HG02610 (cell line): ENCODE results near the gene PEX26.
"Not testable (repeated sequence)": the region's sequence is repeated elsewhere in the genome, so short reads cannot be mapped to it uniquely, and the experiment has no call there.

Experiments
- ATAC-seq: cut with Tn5 transposase; IDR thresholded peaks from one replicate; pipeline ENCODE4 v1.9.1; 2021; ENCODE audit warnings: mild to moderate bottlenecking, moderate library complexity; ENCODE audit not compliant: unreplicated experiment

Gene PEX26

GRCh38 chr22:18115906-18116371 lies 38.1 kb downstream of the PEX26 start:
- ATAC-seq, result no peak

DNA sequence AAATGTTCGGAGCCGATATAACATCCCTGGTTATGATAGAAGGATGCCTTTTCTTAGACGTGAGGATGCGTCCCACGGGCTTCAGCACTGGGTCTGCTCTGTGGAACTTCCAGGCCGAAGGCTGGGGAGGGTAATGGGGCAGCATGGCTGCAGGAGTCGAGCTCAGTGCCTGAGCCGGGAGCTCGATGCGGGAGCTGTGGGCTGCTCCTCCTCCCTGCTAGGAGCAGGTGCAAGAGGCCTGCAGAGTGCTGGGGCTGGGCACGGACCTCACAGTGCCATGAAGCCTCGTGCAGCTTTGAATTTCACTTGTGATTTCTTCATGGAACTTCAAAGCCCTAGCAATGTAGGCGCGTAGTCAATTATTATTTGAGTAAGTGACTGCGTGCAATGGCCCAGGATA lies 38.8 kb downstream of the PEX26 start:
- no peak for ATAC-seq

DNA sequence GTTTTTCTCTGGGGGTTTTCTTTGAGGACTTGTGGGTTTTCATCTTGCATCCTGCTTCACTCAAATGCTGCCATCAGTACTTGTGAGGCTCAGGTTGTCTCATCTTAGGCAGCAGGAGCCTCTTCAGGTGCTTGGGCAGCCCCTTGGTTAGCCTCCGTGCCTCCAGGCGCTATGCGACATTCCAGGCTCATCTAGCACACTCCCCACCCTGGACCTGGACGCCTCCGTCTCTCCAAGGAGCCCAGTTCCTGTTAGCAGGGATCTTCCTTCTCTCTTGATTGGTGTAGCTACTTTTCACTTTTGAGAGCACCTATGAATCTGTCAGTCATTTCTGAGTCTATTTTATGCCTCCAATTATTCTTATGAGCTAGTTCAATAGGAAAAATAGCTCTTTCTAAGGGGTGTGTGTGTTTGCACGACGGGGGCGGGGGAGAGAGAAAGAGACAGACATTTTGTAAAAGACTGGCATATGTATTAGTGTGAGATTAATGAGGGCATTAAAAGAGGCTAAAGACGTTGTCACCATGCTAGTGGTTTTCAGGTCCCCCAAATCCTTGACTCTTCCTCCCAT lies 40.6 kb downstream of the PEX26 start:
- no peak for ATAC-seq

DNA sequence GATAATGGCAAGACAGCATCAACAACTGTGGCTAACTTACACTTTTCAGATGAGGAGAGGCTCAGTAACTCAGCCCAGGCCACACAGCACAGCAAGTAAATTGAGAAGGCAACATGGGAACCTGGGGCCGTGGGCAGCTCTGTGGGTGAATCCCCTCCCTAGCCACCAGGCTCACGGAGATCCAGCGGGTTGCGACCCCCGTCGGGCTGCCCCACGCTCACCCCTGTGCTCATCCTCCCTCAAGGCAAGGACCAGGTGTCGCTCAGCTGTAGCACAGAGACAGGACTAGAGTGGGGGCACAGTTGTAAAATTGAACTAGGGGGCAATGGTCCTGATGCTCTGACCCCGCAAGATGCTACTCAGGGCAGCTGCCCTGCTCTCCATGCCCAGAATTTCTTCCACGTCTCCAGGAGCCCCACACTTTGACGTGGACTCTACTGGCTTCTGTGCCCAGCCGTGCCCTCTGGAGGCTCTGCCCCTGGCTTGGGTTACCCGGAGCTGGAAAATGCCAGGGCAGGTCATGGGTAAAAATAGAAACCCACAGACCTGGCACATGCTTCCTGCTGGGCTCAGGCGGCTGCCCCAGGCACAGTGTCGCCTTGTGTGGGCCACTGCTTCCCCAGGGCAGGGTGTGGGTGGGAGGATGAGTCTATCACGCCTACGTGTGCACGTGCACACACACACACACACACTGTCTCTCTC lies 41.8 kb downstream of the PEX26 start:
- ATAC-seq, result no peak

GRCh38 chr22:18120857-18121256 lies 43.1 kb downstream of the PEX26 start:
- no peak for ATAC-seq

- no peak for ATAC-seq
These were observed 43.7 kb downstream of the PEX26 start for GRCh38 chr22:18121506-18121905.

DNA sequence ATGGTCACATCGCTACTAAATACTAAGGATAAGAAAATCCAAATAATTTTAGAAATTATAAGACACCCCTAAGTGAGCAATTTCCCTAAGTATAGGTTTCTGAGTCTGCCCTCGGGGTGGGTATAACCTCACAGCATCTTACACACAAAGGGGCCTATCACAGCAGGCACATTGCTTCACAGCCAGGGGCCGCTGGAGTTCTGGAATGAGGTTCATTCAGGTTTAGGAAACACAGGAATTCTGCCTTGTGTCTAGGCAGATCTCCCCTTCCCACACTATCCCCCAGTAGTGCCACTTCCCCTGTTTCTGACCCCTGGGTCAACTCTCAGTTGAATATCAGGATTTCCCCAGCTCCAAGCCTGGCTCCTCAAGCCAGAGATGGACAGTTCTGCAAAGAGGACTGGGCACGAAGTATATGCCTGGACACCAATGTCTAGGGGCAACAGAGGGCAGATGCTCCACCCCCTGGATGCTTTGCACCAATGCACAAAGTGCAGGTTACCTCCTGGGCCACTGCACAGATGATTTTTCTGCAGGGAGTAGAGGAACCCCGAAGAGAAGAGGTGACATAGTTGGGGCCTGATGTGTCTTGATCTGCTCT lies 44.3 kb downstream of the PEX26 start:
- ATAC-seq, result no peak

GRCh38 chr22:18123476-18124025 lies 45.8 kb downstream of the PEX26 start:
- not testable (repeated sequence) for ATAC-seq

DNA sequence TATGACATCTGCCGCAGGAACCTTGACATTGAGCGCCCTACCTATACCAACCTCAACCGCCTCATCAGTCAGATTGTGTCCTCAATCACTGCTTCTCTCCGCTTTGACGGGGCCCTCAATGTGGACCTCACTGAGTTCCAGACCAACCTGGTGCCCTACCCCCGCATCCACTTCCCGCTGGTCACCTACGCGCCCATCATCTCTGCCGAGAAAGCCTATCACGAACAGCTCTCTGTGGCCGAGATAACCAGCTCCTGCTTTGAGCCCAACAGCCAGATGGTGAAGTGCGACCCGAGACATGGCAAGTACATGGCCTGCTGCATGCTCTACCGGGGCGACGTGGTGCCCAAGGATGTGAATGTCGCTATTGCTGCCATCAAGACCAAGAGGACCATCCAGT lies 48.8 kb downstream of the PEX26 start:
- ATAC-seq, result no peak

DNA sequence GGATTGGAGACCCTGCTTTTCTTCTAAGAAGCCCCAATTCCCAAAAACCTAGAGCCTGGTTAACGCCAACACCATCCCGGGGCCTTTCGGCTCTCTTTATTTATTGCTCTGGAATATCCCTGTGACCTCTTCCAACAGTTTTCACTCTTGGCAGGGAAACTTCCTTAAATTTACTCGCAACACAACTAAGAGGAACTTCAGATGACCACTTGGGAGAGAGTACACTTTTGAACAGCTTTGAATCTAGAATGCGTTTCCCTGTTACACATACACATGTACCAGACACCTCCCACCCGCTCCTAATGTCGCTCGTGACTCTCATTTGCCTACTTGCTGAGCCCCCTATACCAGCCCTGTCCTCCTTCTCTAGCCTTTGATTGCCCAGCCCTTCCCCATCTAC lies 52.2 kb downstream of the PEX26 start:
- no peak for ATAC-seq

DNA sequence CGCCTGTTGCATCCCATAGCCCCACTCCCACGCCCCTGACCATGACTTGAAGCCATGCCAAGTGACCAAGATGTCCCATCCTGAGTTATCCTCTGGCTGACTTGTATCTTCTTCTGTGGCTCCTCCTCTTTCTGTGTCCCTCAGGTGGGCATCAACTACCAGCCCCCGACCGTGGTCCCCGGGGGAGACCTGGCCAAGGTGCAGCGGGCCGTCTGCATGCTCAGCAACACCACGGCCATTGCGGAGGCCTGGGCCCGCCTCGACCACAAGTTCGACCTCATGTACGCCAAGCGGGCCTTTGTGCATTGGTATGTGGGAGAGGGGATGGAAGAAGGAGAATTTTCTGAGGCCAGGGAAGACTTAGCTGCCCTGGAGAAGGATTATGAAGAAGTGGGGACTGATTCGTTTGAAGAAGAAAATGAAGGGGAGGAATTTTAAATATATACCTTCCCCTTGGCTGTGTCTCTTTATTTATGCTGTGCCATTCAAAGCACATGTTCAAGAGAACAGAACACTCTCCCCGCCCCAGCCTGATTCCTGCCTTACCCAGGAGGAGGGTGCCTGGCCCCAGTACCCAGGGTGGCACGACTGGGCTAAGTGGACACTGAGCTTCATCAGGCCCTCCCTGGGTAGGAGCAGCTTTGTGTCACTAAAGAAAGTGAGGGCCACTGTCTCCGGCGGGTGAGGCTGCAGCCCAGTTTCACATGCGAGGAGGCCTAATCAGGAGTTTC lies 53.1 kb downstream of the PEX26 start:
- ATAC-seq, result no peak

DNA sequence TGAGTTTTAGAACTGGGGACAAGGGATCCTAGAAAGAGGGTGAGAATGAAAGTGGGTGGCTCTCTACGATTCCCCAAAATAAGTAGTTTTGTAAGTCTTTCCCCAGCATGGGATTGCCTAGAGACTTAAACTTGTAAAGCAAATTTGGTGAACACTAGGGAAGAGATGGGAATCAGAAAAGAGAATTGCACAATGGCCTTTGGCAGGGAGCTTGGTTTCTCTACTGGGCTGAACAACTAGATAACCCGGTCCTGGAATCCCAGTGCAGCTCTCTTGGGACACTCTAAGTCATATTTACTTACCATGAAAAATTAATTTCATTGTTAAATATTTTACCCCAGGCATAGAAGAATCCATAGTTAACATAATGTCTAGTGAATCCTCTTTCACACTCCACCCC lies 55.7 kb downstream of the PEX26 start:
- ATAC-seq, result no peak

DNA sequence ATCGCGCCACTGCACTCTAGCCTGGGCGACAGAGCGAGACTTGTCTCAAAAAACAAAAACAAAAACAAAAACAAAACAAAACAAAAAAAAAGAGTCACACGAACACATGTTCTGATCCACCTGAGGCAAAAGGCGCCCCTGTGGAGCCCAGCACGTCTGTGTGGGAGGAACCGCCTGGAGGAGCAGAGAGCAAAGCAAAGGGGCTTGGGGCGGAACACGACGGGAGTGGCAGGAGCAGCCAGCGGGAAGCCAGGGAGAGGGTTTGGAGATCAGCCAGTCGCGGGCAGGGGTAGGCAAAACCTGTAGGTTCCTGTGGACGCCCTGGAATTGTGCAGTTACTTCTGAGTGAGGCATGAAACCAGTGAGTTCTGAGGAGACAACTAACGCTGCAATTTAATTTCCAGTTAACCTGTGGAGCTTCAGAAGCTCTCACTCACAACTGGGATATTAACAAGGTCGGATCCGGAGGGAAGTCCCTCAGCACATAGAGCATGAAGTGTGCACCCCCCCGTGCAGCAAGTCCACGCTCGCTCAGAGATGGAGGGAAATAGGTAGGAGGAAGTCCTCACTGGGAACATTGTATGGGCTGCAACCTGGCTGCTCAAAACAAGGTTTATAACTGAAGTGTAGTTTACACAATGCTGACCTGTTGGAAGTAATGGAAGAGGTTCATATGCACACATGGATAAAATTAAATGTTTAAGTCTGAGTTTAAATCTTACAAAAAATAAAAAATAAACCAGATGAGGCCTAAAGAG lies 59.0 kb downstream of the PEX26 start:
- no peak for ATAC-seq

GRCh38 chr22:18141004-18141403 lies 63.2 kb downstream of the PEX26 start:
- not testable (repeated sequence) for ATAC-seq

DNA sequence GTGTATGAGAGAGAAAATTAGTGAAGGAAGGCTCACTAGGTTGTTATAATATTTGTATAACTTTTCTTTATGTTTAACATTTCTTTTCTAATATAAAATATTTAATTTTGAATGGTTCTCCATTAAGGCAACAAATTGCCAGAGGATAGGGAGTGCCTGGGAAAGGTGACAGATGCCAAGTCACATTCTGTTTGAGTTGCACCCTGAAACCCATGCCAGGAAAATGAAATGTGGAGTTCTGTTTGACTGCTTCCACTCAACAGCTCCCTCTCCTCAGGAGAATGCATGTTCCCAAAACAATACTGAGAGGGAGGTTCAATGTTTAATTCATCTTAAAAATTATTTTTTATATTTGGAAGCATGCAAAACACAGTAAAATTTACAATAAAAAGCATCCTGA lies 66.3 kb downstream of the PEX26 start:
- no peak for ATAC-seq

GRCh38 chr22:18145676-18146388 lies 68.0 kb downstream of the PEX26 start:
- ATAC-seq, result no peak

DNA sequence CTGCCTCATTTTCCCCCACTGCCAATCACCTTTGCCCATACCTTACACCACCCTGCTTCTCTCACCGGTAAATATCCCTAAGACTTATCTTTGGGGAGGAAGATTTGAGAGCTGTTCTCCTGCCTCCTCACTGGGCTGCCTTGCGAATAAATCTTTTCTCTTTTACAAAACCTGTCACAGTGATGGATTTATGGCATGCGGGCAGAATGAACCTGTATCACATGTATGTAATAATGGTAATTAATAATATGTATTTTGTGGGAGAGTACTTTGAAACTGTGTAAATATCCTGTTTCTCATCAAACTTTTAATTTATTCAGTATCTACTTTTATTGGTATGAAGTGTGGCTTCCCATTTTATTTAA lies 68.6 kb downstream of the PEX26 start:
- no peak for ATAC-seq

DNA sequence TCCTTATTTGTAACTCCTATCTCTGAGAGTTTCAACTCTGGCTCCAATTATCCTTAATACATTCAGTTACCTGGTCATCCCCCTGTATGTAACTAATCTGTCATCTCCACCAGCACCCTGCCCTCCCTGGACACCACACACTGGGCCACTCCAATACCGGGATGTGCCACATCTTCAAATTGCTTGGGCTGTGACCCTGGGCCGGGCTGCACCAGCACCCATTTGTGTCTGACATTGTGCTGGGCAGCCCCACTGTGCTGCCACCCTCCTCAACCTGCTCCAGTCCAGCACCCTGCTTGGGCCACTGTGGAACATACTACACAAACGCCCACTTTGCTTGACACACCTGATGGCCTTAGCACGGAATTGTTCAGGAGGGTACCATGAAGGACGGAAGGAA lies 70.0 kb downstream of the PEX26 start:
- no peak for ATAC-seq

DNA sequence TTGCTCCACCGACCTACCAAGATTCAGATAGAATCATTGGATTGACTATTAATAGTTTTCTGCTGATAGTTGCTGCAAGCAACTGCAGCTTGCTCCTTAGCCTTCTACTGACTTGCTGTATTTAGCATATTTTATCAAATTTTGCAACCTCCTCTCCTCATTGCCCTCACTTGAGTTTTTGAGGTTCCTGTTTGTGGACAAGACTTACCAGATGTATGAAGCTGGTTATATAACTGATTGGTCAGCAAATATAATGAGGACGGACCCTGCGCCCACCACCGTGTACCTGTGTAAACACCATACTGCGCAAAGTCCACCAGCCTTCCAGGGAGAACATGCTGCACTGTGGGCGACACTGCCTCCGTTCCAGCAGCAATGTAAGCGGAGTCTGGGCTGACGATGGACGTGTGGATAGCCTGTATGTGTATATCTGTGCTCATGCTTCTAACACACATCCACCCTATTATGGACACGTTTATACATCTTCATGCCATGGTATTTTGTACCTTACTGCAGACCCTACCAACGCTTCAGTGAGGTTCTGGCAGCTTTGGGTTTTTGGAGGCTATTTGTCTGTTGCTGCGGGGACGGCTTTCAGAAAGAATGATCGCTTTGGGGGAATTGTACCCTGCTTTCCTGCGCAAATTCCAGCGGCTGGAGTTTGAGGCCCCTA lies 70.6 kb downstream of the PEX26 start:
- ATAC-seq, result no peak

DNA sequence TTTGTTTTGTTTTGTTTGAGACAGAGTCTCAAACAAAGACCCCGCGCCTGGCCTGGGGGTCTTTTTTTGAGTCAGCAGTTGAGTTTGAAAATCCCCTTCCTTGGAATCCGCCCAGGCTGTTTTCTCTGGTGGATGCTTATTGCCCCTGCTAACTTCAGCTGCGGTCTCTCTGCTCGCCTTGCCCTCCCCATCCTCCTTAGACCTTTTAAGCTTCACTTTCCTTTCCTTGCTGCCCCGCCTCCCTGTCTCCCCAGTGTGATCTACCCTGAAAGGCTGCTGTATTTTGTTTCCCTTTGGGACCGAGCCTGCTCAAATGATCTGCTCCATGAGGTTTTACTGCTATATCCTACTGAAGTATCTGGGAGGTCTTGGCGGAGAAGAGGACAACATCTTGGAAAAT lies 74.7 kb downstream of the PEX26 start:
- no peak for ATAC-seq
